ENCODE measurements around the gene ZNF747.
"Not testable (repeated sequence)": the region's sequence is repeated elsewhere in the genome, so short reads cannot be mapped to it uniquely, and the experiment has no call there.

The ZNF747 gene

DNA sequence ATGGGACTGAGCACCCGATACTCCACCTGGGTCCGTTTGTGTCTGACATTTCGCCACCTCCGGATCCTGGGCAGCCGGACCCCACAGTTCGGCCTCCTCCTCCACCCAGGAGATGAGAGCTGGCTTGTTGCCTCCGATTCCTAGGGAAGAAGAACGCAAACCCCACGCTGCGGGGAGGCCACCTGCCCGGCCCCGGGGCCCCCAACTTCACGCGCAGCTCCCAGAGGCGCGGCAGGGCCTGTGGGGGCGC lies 23.0 kb upstream of the ZNF747 start:
- no peak for DNase-seq

DNA sequence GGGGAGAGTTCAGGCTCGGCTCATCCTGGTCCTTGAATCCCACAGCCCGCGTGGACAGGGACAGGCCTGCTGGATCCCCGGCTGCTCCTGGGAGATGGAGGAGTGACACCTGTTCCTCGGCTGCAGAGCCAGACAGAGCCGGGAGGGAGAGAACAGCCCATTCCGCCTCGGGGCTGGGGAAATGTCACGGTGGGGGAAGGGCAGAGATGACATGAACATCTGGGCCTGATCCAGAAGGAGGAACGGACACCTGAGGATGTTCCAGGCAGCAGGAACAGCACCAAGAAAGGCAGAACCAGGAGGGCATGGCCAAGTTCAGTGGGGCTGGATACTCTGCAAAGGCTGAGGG lies 21.4 kb upstream of the ZNF747 start:
- DNase-seq = no peak

DNA sequence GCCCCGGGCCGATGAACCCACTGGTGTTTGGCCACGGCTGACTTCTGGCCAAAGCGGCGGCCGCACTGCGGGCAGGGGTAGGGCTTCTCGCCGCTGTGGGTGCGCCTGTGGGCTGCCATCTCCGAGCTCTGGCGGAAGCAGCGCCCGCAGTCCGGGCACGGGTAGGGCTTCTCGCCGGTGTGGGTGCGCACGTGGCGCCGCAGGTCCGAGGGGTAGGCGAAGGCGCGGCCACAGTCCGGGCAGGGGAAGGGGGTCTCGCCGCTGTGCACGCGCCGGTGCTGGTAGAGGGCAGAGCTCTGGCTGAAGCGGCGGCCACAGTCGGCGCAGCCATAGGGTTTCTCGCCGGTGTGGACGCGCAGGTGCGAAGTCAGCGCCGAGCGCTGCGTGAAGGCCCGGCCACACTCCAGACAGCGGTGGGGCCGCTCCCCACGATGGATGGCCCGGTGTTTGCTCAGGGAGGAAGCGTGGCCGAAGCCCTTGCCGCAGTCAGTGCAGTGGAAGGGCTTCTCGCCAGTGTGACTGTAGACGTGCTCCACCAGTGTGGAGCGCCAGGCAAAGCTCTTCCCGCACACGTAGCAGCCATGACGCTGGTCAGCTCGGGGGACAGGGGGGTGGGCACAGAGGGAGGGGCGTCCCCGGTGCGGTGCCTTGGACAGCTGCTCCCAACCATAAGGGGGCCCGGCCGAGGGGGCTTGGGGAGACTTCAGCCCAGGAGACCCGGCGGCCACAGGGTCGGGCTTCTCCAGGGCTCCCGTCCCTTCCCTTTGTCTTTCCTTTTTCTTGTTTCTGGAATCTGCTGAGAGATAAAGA lies 20.9 kb upstream of the ZNF747 start:
- DNase-seq = no peak

DNA sequence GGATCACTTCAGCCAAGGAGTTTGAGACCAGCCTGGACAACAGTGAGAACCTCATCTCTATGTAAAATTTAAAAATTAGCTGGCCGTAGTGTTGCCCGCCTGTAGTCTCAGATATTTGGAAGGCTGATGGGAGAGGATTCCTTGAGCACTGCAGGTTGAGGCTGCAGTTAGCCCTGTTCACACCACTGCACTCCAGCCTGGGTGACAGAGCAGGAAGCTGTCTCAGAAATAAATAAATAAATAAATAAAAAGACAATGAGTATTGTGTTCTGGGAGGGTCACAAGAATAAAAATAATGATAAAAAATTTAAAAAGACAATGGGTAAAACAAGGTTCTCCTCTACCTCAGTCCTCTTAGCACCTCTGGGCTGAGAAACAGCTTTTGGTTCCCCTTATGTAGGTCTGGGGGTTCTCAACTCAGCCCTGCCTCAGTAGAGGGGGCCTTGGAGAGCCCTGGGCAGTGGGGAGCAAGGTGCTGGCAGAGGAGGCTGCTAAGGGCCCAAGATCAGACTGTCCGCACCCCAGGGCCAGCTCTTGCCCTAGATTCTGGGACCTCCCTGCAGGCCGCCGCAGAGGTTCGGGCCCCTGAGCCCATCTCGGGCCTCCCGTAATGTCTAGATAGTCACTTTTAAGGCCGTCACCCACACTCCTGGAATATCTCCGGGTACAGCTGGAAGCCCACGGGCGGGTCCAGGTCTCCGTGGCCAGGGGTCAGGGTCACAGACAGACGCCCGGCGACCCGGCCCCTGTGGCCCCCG lies 20.1 kb upstream of the ZNF747 start:
- no peak for DNase-seq

DNA sequence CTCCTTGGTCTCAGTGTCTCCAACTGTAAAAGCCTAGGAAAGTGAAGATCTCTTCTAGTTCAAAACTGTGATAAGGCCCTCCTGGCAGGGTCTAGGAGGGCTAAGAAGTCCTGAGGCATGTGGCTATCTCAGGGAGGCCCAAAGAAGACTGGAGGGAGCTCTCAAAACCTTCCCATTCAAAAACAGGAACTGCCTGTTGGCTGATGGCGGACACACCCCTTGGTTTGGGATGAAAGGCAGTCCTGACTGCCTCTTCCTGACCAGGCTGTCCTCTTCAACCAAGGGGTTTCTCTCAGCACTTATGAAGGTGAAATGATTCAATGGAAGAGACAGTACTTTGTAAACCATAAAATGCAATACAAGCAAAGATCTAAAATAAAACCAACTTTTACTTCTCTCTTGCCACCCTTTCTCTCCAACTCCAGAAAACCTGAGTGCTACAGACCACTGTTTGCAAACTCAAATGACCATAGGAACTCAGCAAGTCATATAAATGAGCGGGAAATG lies 18.8 kb upstream of the ZNF747 start:
- no peak for DNase-seq

DNA sequence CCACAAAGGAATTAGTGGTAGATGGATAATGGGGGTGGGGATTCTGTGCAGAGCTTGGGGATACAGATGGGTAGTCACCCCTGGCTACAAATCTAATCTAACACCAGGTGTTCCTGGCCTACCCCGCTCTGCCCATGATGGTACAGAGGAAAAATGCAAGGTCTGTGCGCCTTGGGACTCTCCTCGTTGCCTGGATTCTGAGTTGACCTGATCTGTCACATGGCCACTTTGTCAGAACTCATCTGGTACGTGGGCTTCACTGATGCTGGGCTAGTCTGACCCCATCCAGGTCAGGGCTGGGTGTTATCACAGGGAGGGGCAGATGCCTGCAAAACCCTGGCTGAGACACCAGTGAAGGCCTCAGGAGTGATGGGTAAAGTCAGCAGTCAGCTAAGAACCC lies 18.3 kb upstream of the ZNF747 start:
- DNase-seq = no peak

DNA sequence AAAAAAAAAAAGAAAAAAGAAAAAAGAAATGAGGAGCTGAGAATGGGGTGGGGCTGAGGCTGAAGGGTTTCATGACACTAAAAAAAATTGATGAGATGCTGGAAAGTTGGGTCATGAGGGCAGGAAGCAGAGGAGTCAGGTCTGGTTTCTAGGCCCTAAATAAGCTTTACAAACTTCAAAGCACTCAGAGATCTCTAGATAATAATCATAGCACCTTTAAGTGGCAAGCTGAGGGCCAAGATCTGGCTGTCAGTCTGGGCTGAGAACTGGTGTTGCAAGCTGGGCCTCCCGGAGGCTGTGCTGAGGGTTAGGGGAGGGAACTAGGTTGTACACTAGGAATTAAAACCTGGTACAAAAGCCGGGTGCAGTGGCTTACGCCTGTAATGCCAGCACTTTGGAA lies 17.1 kb upstream of the ZNF747 start:
- peak; percentile 87 for DNase-seq

DNA sequence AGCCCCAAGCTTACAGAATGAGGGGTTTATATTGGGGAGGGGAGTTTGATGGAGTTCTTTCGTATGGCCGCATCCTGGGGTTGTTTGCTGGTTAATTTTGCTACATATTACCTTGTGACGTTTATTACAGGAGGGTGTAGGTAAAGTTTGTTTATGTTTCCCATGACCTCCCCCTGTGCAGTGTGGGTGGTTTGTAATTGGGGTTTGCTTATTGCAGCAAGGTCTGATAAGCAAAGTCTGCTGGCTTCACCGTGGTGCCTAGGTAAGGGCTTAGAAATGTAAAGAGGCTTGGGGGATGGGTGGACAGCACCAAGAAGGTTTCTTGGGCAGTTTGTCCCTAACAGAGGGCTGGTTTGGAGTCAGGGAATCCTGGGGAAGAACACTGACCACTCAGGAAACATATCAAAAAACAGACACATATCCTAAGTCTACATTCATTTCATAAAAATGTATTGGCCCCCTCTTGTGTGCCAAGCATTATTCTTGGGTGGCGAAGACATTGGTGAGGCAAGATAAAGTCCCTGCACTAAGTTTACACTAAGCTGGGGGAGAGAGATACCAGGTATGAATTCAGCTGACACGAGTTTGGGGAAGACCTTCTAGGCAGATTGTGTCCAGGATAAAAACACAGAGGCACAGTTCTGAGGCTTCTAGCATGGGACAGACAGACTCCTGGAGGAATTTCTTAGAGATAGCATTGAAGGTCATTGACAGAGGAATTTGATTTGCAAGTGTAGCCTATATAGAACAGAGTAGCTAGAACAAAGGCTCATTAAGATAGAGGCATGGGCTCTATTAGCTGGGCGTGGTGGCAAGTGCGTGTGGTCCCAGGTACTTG lies 14.0 kb upstream of the ZNF747 start:
- DNase-seq = no peak

DNA sequence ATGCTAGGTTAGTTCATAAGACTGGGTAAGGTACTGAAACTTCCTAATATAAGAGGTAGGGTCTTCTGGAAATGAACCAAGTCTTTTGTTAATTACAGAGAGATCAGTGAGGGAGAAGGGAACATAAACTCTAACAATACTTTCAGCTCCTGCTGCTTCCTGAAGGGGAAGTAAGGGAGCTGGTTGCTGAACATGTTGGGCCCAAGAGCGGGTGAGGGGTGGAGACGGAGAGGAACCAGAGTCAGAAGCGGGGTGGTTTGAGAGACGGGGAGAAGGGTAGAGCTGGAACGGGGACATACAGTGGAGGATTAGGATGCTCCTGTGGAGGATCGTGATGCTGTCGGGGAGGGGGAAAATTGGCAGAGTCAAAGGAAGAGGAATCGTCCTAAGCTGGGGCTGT lies 11.5 kb upstream of the ZNF747 start:
- DNase-seq = no peak

DNA sequence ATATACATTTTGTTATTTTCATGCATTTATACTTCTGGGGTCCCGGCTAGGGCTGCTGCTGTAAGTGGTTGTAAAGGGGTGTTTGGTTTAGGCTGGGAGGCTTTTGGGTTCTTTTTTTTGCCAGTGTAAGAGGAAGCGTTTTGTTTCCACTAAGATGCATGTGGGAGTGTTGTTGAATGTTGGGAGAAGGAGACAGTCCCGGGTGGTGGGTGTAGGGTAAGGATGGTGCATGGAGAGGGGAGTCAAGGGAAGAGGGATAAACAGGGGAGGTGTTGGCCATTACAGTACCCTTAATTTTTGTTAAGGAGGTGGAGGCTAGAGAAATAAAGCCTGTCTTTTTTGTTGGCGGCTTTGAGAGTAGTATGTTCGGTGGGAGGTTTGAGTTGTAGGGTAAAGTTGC lies 8.4 kb upstream of the ZNF747 start:
- no peak for DNase-seq

DNA sequence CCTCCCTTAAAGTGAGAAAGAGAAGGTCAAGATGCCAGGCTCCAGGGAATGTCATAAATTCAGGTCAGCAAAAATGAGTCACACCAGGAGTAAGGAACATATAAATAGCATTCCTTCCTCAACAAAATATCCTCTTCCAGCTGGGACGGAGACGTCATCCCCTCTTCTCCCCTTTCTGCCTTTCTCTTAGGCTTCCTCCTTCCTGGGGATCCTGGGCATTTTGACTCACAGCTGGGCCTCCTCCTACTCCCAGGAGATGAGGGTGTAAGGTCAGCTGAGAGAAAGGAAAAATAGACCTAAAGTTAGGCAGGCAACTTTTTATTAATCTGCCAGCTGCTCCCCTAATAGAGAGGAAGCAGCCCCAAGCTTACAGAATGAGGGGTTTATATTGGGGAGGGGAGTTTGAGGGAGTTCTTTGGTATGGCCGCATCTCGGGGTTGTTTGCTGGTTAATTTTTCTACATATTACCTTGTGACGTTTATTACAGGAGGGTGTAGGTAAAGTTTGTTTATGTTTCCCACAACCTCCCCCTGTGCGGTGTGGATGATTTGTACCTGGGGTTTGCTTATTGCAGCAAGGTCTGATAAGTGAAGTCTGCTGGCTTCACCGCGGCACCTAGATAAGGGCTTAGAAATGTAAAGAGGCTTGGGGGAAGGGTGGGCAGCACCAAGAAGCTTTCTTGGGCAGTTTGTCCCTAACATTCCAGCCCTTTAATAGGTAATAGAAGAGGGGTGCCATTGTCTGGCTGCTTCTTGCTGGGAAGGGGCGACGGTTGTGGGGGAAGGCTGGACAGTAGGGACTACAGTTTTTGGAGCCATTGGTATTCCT lies 7.1 kb upstream of the ZNF747 start:
- no peak for DNase-seq

DNA sequence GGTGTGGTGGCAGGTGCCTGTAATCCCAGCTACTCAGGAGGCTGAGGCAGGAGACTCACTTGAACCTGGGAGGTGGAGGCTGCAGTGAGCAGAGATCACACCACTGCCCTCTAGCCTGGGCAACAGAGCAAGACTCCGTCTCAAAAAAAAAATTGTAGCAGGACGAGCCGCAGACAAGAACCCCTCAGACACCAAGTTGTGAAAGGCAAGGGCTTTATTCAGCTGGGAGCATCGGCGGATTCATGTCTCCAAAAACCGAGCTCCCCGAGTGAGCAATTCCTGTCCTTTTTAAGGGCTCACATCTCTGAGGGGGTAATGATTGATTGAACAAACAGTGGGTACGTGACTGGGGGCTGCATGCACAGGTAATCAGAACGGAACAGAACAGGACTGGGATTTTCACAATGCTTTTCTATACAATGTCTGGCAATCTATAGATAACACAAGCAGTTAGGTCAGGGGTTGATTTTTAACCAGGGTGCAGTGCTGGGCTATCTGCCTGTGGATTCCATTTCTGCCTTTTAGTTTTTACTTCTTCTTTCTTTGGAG lies 6.3 kb upstream of the ZNF747 start:
- not testable (repeated sequence) for DNase-seq

DNA sequence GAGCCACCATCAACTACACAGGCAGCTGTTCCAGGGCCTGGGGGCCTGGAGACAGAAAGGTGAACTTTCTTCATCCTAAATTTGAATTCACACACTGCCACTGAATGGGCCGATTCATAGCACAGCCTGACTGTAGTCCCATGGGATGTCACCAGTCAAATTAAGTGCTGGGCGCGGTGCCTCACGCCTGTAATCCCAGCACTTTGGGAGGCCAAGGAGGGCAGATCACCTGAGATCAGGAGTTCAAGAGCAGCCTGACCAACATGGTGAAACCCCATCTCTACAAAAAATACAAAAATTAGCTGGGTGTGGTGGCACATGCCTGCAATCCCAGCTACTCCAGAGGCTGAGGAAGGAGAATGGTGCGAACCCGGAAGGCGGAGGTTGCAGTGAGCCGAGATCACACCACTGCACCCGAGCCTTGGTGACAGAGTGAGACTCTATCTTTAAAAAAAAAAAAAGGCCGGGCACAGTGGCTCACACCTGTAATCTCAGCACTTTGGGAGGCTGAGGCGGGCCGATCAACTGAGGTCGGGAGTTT lies 5.4 kb upstream of the ZNF747 start:
- DNase-seq = not testable (repeated sequence)

DNA sequence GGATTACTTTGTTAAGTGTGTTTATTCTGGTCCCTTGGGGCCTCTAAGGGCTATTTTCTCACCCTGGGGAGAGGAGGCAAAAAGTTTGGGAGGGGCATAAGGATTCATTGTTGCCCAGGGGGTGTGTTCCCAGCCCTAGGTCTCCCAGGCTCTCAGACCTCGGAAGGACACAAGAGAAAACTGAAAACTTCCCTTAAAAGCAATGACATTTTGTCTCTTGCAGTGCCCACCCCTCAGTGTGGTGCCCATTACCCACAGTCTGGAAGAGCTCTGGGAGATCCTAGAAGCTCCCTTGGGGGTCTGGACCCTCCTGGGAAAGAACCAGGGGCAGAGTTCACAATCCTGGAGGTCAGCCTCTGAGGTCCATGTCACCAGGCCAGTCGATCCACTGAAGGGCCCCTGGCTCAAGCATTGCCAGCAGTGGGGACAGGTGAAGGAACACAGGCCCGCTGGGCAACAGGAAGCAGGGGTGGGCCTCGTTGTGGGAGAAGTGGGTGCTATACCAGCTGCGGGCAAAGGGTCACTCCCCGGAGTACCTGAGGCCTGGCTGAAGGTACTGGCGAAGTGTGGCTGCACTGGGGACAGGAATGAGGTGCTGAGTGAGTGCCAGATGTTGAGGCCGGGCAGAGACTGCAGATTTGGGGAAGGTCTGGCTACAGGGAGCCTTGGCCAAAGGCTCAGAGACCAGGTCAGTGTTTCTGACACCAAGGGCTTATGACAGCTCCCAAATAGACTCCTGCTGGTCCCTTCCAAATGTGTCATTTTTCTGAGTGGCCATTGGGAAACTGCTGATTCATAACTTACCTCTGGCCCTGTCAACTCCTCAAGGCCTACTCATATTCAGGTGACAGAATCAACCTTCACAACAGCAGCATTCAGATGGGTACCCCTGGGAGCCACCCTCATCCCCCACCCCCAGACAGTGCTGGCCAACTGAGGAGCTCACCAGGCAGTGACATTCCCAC lies 4.6 kb upstream of the ZNF747 start:
- DNase-seq = no peak

DNA sequence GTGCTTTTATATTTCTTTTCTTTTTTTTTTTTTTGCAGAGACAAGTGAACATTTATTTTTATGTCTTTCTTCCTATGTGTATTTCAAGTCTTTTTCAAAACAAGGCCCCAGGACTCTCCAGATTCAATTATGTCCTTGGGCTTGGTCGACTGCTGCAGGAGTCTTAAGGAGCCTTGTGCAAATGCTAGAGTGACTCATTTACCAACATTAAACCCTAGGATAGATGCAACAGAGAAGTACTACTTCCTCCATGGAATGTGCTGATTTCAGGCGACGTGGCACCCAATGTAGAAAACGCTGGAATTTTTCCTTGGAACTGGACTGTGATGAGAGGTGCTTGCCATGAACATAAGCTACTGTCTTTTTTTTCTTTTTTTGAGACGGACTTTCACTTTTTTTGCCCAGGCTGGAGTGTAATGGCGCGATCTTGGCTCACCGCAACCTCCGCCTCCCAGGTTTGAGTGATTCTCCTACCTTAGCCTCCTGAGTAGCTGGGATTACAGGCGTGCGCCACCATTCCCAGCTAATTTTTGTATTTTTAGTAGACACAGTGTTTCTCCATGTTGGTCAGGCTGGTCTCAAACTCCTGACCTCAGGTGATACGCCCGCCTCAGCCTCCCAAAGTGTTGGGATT lies 1.9 kb upstream of the ZNF747 start:
- not testable (repeated sequence) for DNase-seq

DNA sequence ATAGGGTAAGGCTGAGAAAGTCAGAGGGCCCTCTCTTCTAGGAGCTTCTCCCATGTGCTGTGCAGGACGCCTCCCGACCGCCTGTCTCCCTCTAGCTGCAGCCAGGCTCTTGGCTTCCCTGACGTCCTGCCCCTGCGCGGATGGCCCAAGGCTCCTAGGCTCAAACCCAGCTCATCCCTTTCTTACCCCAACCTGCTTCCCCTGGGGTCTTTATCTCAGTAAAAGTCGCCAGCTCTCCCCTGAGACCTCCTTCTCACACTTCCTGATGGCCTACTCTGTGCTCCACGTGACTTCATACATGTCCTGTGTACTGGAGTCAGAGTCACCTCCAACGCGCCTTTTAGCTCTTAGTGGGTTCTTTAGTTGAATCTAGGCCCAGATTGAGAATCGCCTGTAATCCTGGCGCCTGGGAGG lies 1.1 kb upstream of the ZNF747 start:
- peak; percentile 65 for DNase-seq

DNA sequence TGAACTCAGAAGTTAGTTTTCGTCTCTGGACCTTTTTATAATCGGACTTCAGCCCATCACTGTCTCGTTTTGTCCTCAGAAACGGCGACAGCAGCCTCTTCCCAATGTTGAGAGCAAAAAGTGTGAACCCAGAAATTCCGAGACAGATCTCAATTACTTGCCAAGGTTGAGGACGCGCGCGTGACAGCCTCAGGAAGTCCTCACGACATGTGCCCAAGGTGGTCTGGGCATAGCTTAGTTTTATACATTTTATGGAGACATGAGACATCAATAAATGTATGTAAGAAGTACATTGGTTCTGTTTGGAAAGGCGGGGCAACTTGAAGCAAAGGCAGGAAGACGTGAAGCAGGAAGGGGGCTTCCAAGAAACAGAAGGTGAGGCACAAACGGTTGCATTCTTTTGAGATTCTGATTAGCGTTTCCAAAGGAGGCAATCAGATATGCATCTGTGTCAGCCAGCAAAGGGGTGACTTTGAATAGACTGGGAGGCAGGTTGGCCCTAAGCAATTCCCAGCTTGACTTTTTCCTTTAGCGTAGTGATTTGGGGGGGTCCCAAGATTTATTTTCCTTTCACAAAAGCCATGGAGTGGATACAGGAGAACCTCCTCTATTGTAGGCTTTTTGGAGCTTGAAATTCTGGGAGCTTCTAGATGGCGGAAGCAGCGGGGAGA lies 583 bp upstream of the ZNF747 start:
- peak; percentile 55 for DNase-seq

DNA sequence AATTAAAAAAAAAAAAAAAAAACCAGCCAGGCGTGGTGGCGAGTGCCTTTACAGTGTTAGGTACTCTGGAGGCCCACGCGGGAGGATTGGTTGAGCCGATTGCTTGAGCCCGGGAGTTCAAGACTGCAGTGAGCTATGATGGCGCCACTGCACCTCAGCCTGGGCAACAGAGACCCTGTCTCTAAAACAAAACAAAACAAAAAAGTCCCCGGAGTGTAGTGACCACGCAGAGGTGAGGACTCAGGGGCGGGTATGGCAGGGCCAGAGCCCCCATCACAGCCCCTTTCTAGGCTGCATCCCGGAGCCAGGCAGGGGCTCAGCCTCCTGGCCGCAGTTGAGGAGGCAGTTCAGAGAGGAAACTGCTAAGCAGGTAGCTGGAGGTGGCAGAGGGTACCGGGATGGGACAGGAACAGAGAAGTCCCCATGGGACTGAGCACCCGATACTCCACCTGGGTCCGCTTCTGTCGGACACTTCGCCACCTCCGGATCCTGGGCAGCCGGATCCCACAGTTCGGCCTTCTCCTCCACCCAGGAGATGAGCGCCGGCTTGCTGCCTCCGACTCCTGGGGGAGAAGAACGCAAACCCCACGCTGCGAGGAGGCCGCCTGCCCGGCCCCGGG lies 800 bp downstream of the ZNF747 start:
- DNase-seq = peak; percentile 29

DNA sequence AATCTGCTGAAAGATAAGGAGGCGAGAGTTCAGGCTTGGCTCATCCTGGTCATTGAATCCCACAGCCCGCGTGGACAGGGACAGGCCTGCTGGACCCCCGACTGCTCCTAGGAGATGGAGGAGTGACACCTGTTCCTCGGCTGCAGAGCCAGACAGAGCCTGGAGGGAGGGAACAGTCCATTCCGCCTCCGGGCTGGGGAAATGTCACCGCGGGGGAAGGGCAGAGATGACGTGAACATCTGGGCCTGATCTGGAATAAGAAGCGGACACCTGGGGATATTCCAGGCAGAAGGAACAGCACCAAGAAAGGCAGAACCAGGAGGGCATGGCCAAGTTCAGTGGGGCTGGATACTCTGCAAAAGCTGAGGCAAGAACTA lies 1.5 kb downstream of the ZNF747 start:
- DNase-seq = no peak

Data from CD4-positive, alpha-beta T cell treated with Interleukin-21 for 1 hour (primary cell).